GM23338 (cell line): ENCODE measurements around the gene ACOXL. TPM values are rescaled to one million over a fixed set of nuclear protein-coding genes. Genes with fewer than 3 reads are reported as not detected.

Experiments used
- ATAC-seq: fragments of 200-7000 bp; cut with Tn5 transposase; 3 replicates; pipeline ENCODE4 v1.9.1; 2020
- DNase-seq: peaks from one replicate; pipeline ENCODE4 v3.0.0-alpha.2; 2015; ENCODE audit warnings: low spot score
- H2AFZ ChIP-seq: fragments of 200-600 bp; sonication (generic); 2 replicates; pipeline ENCODE4 v1.8.0; 2016; ENCODE audit warnings: antibody characterized with exemption, mild to moderate bottlenecking, moderate library complexity
- H3F3A ChIP-seq: fragments of 200-600 bp; sonication (generic); replicated peaks from 2 replicates; pipeline ENCODE4 v1.8.0; 2017; ENCODE audit warnings: antibody characterized with exemption, mixed run types, low read depth
- H3K27ac ChIP-seq: fragments of 200-600 bp; sonication (generic); 2 replicates; pipeline ENCODE4 v1.6.1; 2016; ENCODE audit warnings: low read depth
- H3K27me3 ChIP-seq: fragments of 200-600 bp; sonication (generic); 2 replicates; pipeline ENCODE4 v1.8.0; 2016; ENCODE audit warnings: mild to moderate bottlenecking, mixed run types, moderate library complexity; ENCODE audit not compliant: insufficient read depth
- H3K36me3 ChIP-seq: fragments of 200-600 bp; sonication (generic); 2 replicates; pipeline ENCODE4 v1.8.0; 2016; ENCODE audit warnings: mild to moderate bottlenecking; ENCODE audit not compliant: insufficient read depth
- H3K4me1 ChIP-seq: fragments of 200-600 bp; sonication (generic); 2 replicates; pipeline ENCODE4 v1.8.0; 2016; ENCODE audit warnings: mild to moderate bottlenecking, moderate library complexity; ENCODE audit not compliant: insufficient read depth
- H3K4me2 ChIP-seq: fragments of 200-600 bp; sonication (generic); 2 replicates; pipeline ENCODE4 v1.7.1; 2017; ENCODE audit warnings: mixed run types
- H3K4me3 ChIP-seq: fragments of 200-600 bp; sonication (generic); 2 replicates; pipeline ENCODE4 v1.6.1; 2016; ENCODE audit warnings: mixed run types
- H3K79me2 ChIP-seq: fragments of 200-600 bp; sonication (generic); replicated peaks from 2 replicates; pipeline ENCODE4 v1.8.0; 2017; ENCODE audit warnings: mild to moderate bottlenecking; ENCODE audit not compliant: insufficient read depth
- H3K9me2 ChIP-seq: fragments of 200-600 bp; sonication (generic); 2 replicates; pipeline ENCODE4 v1.8.0; 2017; ENCODE audit not compliant: insufficient read depth
- H4K20me1 ChIP-seq: fragments of 200-600 bp; sonication (generic); replicated peaks from 2 replicates; pipeline ENCODE4 v1.8.0; 2017; ENCODE audit warnings: mild to moderate bottlenecking; ENCODE audit not compliant: insufficient read depth
- H3K27ac Mint-ChIP-seq: 2 replicates; pipeline ENCODE4 v1.8.0; 2020; ENCODE audit warnings: inconsistent platforms, mild to moderate bottlenecking, moderate library complexity, mixed read lengths
- H3K27me3 Mint-ChIP-seq: 3 replicates; pipeline ENCODE4 v1.8.0; 2022; ENCODE audit warnings: low read depth, mild to moderate bottlenecking, moderate library complexity, mixed read lengths, inconsistent platforms; ENCODE audit not compliant: insufficient read depth, poor library complexity
- H3K36me3 Mint-ChIP-seq: 3 replicates; pipeline ENCODE4 v1.8.0; 2021; ENCODE audit warnings: low read depth, mild to moderate bottlenecking, inconsistent platforms, moderate library complexity, mixed read lengths
- H3K4me1 Mint-ChIP-seq: 3 replicates; pipeline ENCODE4 v1.8.0; 2020; ENCODE audit warnings: mild to moderate bottlenecking, inconsistent platforms, mixed read lengths
- H3K4me3 Mint-ChIP-seq: 3 replicates; pipeline ENCODE4 v1.8.0; 2021; ENCODE audit warnings: moderate library complexity, mild to moderate bottlenecking, inconsistent platforms, mixed read lengths
- H3K9me3 Mint-ChIP-seq: 3 replicates; pipeline ENCODE4 v1.8.0; 2020; ENCODE audit warnings: moderate library complexity, mild to moderate bottlenecking, inconsistent platforms, mixed read lengths
- CREB1 ChIP-seq: fragments of 250-450 bp; sonication (Bioruptor Pico); IDR thresholded peaks from 2 replicates; pipeline ENCODE4 v1.5.0; 2020; ENCODE audit warnings: low read depth, mild to moderate bottlenecking, moderate library complexity
- JUNB ChIP-seq: IDR thresholded peaks from one replicate; pipeline ENCODE4 v1.6.1; 2016; ENCODE audit warnings: antibody characterized with exemption; ENCODE audit not compliant: unreplicated experiment
- POLR2AphosphoS5 ChIP-seq: IDR thresholded peaks from 2 replicates; pipeline ENCODE4 v1.6.1; 2016; ENCODE audit warnings: antibody characterized with exemption, low read depth
- STAT1 ChIP-seq: IDR thresholded peaks from one replicate; pipeline ENCODE4 v1.6.1; 2016; ENCODE audit warnings: antibody characterized with exemption; ENCODE audit not compliant: unreplicated experiment
- ZNF114 ChIP-seq: fragments of 250-450 bp; sonication (Bioruptor Pico); IDR thresholded peaks from 2 replicates; pipeline ENCODE4 v1.5.0; 2020; ENCODE audit warnings: mild to moderate bottlenecking, moderate library complexity
- ZNF462 ChIP-seq: fragments of 250-450 bp; sonication (Bioruptor Pico); IDR thresholded peaks from 2 replicates; pipeline ENCODE4 v1.5.0; 2020; ENCODE audit warnings: mild to moderate bottlenecking, moderate library complexity
- polyA plus RNA-seq: library from polyadenylated mRNA; unstranded; fragments of >200 nt; fragmentation: Nextera tagmentation; extraction: Ambion mirVana; gene quantifications from 2 replicates; pipeline ENCODE4 v1.2.1, GENCODE V29; 2016
- total RNA-seq: library from RNA; depleted of rRNA; stranded (reverse); fragments of >200 nt; shearing (Covaris generic); gene quantifications from 2 replicates; pipeline ENCODE4 v1.2.3, GENCODE V29; 2014

The ACOXL gene
- total and polyA plus RNA-seq, 2 experiments from 2014 or later: 9.0 to 14.7 TPM

- Mint-ChIP-seq H3K4me3 (peak overlapping the region; percentile 77; the same call in 2 of the 3 replicates), H3K9me3 (peaks cover 13% of the 10 kb centered on the region), H3K36me3 (peaks cover 10% of the 10 kb centered on the region), H3K4me1 (peaks cover 56% of the 10 kb centered on the region), H3K27me3 (peaks cover 32% of the 10 kb centered on the region), H3K27ac (no peak overlapping the region; the same call in 1 of the 2 replicates)
- Histone ChIP-seq H3K9me2 (peaks cover 8% of the 10 kb centered on the region; the same call in 1 of the 2 replicates), H3K27ac (no peak overlapping the region), H3K79me2 (peaks cover 22% of the 10 kb centered on the region), H3K4me3 (peak overlapping the region; percentile 87; the same call in 1 of the 2 replicates), H3K4me2 (peak overlapping the region; percentile 96), H3K4me1 (peaks cover 55% of the 10 kb centered on the region), H2AFZ (no peak overlapping the region), H3K36me3 (no peaks in the 10 kb centered on the region; the same call in 1 of the 2 replicates), H3F3A (peaks cover 10% of the 10 kb centered on the region), H3K27me3 (peaks cover 30% of the 10 kb centered on the region), H4K20me1 (peaks cover 7% of the 10 kb centered on the region; the same call in 1 of the 2 replicates)
- TF ChIP-seq ZNF462 (CRISPR knock-in tag) (no peak), ZNF114 (no peak), STAT1 (no peak), POLR2AphosphoS5 (no peak)
- DNase-seq (no peak), ATAC-seq (no peak)
These were observed 1.3 kb upstream of the ACOXL start for GRCh38 chr2:110731064-110731463.

- peaks cover 10% of the 10 kb centered on the region for H3F3A ChIP-seq
- Mint-ChIP-seq H3K27ac (no peak overlapping the region), H3K27me3 (peaks cover 38% of the 10 kb centered on the region), H3K4me3 (no peak overlapping the region), H3K4me1 (peaks cover 59% of the 10 kb centered on the region), H3K9me3 (peaks cover 13% of the 10 kb centered on the region), H3K36me3 (peaks cover 30% of the 10 kb centered on the region)
- H4K20me1 ChIP-seq: peaks cover 7% of the 10 kb centered on the region; the same call in 1 of the 2 replicates
- peak overlapping the region; percentile 46; the same call in 1 of the 2 replicates for H3K4me2 ChIP-seq
- H3K79me2 ChIP-seq: peaks cover 54% of the 10 kb centered on the region
- H3K27me3 ChIP-seq: peaks cover 30% of the 10 kb centered on the region
- H2AFZ ChIP-seq: no peak overlapping the region
- DNase-seq (no peak), ATAC-seq (peak; percentile 12)
- H3K4me3 ChIP-seq: no peak overlapping the region
- no peaks in the 10 kb centered on the region for H3K36me3 ChIP-seq
- H3K4me1 ChIP-seq: peaks cover 53% of the 10 kb centered on the region
- no peak overlapping the region for H3K27ac ChIP-seq
- H3K9me2 ChIP-seq: peaks cover 4% of the 10 kb centered on the region; the same call in 1 of the 2 replicates
- TF ChIP-seq JUNB (no peak), POLR2AphosphoS5 (no peak), ZNF114 (no peak), ZNF462 (CRISPR knock-in tag) (no peak), CREB1 (CRISPR knock-in tag) (no peak)
These were observed 3.0 kb downstream of the ACOXL start for GRCh38 chr2:110735366-110735765.
